Cardiac muscle cell (in vitro differentiated cells and primary cell): ENCODE data around the gene SYNE3. TPM values are rescaled to one million over a fixed set of nuclear protein-coding genes. Genes with fewer than 3 reads are reported as not detected.
A peak's percentile ranks its signal among the peaks of the same experiment; 100 is the strongest.

Experiments used
- DNase-seq, 2 donors: peaks; one replicate each; pipeline versions ENCODE4 v3.0.0 to v3.0.0-alpha.2; 2010 to 2017; ENCODE audit warnings: low read depth in 1 of 2, low spot score in 1 of 2
- H3K27ac ChIP-seq: fragments of 200-600 bp; sonication (generic); 2 replicates; pipeline ENCODE4 v1.5.1; 2016
- H3K27me3 ChIP-seq: fragments of 200-600 bp; sonication (generic); 2 replicates; pipeline ENCODE4 v1.6.0; 2016; ENCODE audit warnings: control low read depth
- H3K36me3 ChIP-seq: fragments of 200-600 bp; sonication (generic); 2 replicates; pipeline ENCODE4 v1.5.1; 2016; ENCODE audit warnings: control low read depth
- H3K4me1 ChIP-seq: fragments of 200-600 bp; sonication (generic); 2 replicates; pipeline ENCODE4 v1.8.1; 2017; ENCODE audit warnings: low read depth, mild to moderate bottlenecking, mixed run types
- H3K4me3 ChIP-seq: fragments of 200-600 bp; sonication (generic); 2 replicates; pipeline ENCODE4 v1.5.1; 2016; ENCODE audit warnings: mild to moderate bottlenecking
- H3K9me3 ChIP-seq: fragments of 200-600 bp; sonication (generic); 2 replicates; pipeline ENCODE4 v1.5.1; 2017; ENCODE audit warnings: low read depth, mild to moderate bottlenecking, control low read depth
- polyA plus RNA-seq: library from polyadenylated mRNA; unstranded; fragments of >200 nt; fragmentation: Nextera tagmentation; extraction: Ambion mirVana; gene quantifications from 2 replicates; pipeline ENCODE4 v1.2.1, GENCODE V29; 2016
- total RNA-seq: library from RNA; depleted of rRNA; stranded (reverse); fragments of >200 nt; gene quantifications from 2 replicates; pipeline ENCODE4 v1.2.3, GENCODE V29; 2016
- TF ChIP-seq, protein P1 (sequence below): IDR thresholded peaks from 2 replicates; pipeline ENCODE4 v1.5.1; 2012; ENCODE audit warnings: low read depth, mild to moderate bottlenecking, low read length

SYNE3 gene
- total and polyA plus RNA-seq, 2 experiments from 2014 or later = 0.09 to 2.0 TPM

DNA sequence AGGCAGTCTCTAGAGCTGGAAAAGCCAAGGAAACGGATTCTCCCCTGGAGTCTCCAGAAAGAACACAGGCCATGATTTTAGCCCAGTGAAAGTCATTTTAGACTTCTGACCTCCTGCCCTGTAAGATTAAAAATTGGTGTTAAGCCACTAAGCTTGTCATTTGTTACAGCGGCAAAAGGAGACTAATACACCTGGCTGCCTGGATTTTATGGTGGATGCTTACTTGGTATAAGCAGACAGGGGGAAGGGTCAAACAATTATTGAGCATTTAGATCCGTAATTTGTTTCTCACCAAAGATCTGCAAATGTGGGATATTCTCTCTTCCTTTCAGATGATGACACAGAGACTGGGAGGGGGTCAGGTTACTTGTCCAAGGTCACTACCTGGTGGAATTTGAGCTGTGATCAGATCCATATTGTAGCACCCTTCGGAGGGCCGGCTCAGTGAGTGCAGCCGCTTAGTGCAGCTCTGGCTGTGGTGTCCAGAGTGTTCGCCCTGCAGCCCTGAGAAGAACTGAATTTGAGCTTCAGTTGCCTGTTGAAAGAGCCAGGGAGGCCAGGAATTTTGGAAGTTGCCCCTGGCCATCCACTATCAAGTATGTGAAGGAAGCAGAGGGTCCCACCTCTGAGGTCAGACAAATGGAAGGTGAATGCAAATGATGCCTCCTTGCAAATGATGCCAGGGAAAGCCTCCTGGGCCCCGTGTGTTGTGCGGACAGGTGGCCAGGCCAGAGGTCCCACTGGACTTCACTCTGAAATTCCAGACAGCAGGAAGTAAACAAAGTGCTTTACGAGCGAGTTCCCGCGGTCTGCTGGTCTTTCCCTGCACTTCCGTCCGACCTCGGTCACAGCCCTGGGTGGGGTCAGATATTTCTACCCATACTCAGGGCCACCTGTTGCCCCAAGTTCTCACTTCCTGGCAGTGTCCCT, 33.5 kb upstream of the SYNE3 start:
- TF ChIP-seq, protein P1, sequence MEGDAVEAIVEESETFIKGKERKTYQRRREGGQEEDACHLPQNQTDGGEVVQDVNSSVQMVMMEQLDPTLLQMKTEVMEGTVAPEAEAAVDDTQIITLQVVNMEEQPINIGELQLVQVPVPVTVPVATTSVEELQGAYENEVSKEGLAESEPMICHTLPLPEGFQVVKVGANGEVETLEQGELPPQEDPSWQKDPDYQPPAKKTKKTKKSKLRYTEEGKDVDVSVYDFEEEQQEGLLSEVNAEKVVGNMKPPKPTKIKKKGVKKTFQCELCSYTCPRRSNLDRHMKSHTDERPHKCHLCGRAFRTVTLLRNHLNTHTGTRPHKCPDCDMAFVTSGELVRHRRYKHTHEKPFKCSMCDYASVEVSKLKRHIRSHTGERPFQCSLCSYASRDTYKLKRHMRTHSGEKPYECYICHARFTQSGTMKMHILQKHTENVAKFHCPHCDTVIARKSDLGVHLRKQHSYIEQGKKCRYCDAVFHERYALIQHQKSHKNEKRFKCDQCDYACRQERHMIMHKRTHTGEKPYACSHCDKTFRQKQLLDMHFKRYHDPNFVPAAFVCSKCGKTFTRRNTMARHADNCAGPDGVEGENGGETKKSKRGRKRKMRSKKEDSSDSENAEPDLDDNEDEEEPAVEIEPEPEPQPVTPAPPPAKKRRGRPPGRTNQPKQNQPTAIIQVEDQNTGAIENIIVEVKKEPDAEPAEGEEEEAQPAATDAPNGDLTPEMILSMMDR = no peak
- Histone ChIP-seq H3K27ac (no peak overlapping the region), H3K36me3 (no peaks in the 10 kb centered on the region), H3K9me3 (no peaks in the 10 kb centered on the region), H3K4me1 (no peaks in the 10 kb centered on the region), H3K27me3 (no peaks in the 10 kb centered on the region), H3K4me3 (no peak overlapping the region)
- no peak for DNase-seq

DNA sequence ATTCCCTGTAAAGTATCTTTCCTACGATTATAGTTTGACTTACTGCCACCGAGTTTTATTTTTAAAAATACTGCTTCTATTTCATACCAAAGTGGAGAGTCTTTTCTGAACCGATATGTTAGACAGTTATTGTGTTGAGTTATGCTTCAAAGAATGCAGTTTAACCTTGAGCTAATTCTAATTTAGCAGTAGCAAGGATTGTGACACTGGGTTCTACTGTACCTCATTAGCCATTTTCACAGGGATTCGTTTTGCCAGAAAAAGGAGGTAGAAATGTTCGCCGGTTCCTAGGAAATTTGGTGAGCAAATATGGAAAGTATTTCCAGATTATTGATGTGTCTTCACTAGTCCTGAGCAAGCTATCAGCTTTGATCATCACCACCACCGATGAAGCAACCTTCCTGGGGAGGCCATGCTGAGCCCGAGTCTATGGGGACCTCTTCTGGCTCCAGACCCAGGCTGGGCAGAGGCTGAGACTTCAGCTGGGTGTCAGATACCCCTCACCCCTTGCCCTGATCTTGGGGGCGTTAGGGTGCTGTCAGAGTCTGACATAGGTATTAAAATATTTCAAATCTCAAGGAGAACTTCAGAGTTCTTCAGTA, 32.0 kb upstream of the SYNE3 start:
- H3K36me3 ChIP-seq = peaks cover 10% of the 10 kb centered on the region
- DNase-seq = no peak
- no peaks in the 10 kb centered on the region for H3K27me3 ChIP-seq
- TF ChIP-seq, protein P1 = no peak
- no peak overlapping the region for H3K27ac ChIP-seq
- no peaks in the 10 kb centered on the region for H3K4me1 ChIP-seq
- H3K4me3 ChIP-seq = no peak overlapping the region
- H3K9me3 ChIP-seq = no peaks in the 10 kb centered on the region

DNA sequence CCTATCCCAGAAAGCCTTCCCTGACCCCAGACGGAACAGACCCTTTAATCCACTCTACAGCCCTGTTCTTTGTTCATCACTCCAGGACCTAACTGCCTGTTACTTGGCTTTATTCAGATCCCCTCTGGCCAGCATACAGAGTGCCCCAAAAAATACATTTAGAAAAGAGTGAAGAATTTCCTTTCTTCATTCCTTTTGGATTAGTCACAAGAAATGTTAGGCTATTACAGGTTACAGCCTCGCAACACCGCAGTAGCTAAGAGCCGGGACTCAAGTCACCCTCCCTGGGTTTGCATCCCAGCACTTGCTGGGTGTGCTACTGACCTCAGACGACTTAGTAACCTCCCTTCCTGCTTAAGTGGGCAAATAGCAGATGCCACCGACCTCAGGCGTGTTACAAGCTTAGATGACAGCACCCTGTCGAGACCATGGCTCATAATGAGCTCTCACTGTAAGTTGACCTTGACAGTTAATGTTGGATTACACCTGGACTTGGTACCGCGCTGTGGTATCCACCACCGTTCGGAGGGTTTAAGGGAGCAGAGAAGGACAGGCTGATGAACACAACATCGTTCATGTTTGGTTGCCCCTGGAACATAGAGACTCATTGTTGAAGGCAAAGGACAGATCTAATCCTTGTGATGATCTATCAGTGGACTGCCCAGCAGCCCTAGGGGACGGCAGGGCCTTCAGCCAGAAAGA, 31.3 kb upstream of the SYNE3 start:
- H3K36me3 ChIP-seq = peaks cover 10% of the 10 kb centered on the region
- H3K4me1 ChIP-seq = no peaks in the 10 kb centered on the region
- no peak overlapping the region for H3K4me3 ChIP-seq
- TF ChIP-seq, protein P1 = no peak
- no peaks in the 10 kb centered on the region for H3K27me3 ChIP-seq
- peak in 1 of 2 donors; percentile 55 for DNase-seq
- H3K27ac ChIP-seq = no peak overlapping the region
- H3K9me3 ChIP-seq = no peaks in the 10 kb centered on the region

DNA sequence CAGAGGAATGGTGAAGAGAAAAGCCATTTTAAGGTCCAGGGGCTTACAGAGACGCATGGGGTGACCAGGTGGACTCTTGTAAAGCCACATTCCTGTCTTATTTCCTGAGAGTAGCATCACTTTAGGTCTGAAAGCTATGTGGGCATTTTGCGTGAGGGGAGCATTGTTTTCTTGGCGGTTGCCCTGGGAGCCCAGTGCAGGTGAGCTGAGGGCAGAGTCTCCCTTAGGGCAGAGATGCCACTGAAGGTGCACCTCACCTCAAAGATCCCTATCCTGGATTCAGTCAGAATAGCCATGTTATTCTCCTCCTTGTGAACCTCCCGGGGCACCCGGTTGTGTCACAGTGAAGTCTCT, 30.8 kb upstream of the SYNE3 start:
- Histone ChIP-seq H3K4me1 (no peaks in the 10 kb centered on the region), H3K9me3 (no peaks in the 10 kb centered on the region), H3K27ac (no peak overlapping the region), H3K36me3 (peaks cover 10% of the 10 kb centered on the region), H3K27me3 (no peaks in the 10 kb centered on the region), H3K4me3 (no peak overlapping the region)
- no peak for DNase-seq
- TF ChIP-seq, protein P1 = no peak

DNA sequence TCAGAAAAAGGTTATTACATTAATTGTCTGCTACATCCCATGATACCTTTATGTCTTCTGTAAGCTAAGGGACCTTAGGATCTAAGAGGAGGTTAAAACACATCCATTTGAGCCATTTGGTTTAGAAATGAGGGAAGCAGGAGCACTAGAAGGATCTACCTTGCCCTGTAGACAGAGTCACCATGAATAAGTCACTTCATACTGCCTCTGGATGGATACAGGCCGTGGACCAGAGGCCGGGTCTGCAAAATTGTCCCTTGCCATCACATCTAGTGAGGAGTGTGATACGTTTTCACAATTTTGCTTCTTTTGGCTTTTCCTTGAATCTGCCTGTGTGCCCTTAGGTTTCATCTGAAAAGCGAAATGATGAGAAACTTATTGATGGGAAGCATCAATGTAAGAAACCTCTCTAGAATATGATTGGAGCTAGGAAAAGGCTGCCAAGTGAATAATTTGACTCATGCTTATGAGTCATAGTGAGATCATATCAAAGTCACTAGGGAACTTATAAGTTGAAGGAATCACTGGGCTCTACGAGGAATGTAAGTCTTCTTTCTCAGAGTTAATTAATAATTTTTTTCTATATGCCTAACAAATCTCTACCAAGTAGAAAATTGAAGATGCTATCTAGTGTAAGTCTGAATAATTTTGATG, 29.2 kb upstream of the SYNE3 start:
- DNase-seq = peak in 1 of 2 donors; percentile 77
- Histone ChIP-seq H3K27me3 (no peaks in the 10 kb centered on the region), H3K4me3 (no peak overlapping the region), H3K36me3 (peaks cover 10% of the 10 kb centered on the region), H3K9me3 (no peaks in the 10 kb centered on the region), H3K4me1 (no peaks in the 10 kb centered on the region), H3K27ac (no peak overlapping the region)
- TF ChIP-seq, protein P1 = no peak
